ENCODE measurements around the gene AGTPBP1. TPM values are rescaled to one million over a fixed set of nuclear protein-coding genes. Genes with fewer than 3 reads are reported as not detected.

The AGTPBP1 gene
- total RNA-seq, 4 donors from 2014 or later: 12.9 to 36.6 (median 29.1) TPM

GRCh38 chr9:85685081-85685480 lies 56.7 kb downstream of the AGTPBP1 start:
- H3K27ac ChIP-seq: no peak overlapping the region
- no peaks in the 10 kb centered on the region for H3K9me3 ChIP-seq
- no peak for TF ChIP-seq CTCF (IDR thresholded peaks at IDR 0.05)
- no peak for TF ChIP-seq POLR2A (IDR thresholded peaks at IDR 0.05)
- no peaks in the 10 kb centered on the region for H3K36me3 ChIP-seq
- H3K4me1 ChIP-seq: no peaks in the 10 kb centered on the region
- H3K4me3 ChIP-seq: no peak overlapping the region
- H3K27me3 ChIP-seq: no peaks in the 10 kb centered on the region
- DNase-seq: no peak
- intact Hi-C loops (cut with DNase I; ENCODE audit: low total_unique reads): no loop called here

GRCh38 chr9:85676790-85677189 lies 65.0 kb downstream of the AGTPBP1 start:
- Histone ChIP-seq H3K4me3 (no peak overlapping the region), H3K36me3 (no peaks in the 10 kb centered on the region), H3K9me3 (no peaks in the 10 kb centered on the region), H3K27me3 (no peaks in the 10 kb centered on the region), H3K4me1 (no peaks in the 10 kb centered on the region), H3K27ac (no peak overlapping the region)
- TF ChIP-seq POLR2A (IDR thresholded peaks at IDR 0.05): no peak
- no peak for TF ChIP-seq CTCF (IDR thresholded peaks at IDR 0.05)
- intact Hi-C loops (cut with DNase I; ENCODE audit: low total_unique reads): no loop called here
- no peak for DNase-seq

- no peaks in the 10 kb centered on the region for H3K36me3 ChIP-seq
- H3K27ac ChIP-seq: no peak overlapping the region
- H3K4me1 ChIP-seq: no peaks in the 10 kb centered on the region
- no peak overlapping the region for H3K4me3 ChIP-seq
- H3K9me3 ChIP-seq: no peaks in the 10 kb centered on the region
- intact Hi-C loops (cut with DNase I; ENCODE audit: low total_unique reads): no loop called here
- TF ChIP-seq CTCF (IDR thresholded peaks at IDR 0.05): no peak
- no peak for TF ChIP-seq POLR2A (IDR thresholded peaks at IDR 0.05)
- DNase-seq: no peak
- H3K27me3 ChIP-seq: no peaks in the 10 kb centered on the region
These were observed 74.4 kb downstream of the AGTPBP1 start for GRCh38 chr9:85667374-85667773.

- Histone ChIP-seq H3K4me3 (no peak overlapping the region), H3K36me3 (no peaks in the 10 kb centered on the region), H3K27me3 (no peaks in the 10 kb centered on the region), H3K4me1 (no peaks in the 10 kb centered on the region), H3K27ac (no peak overlapping the region), H3K9me3 (no peaks in the 10 kb centered on the region)
- intact Hi-C loops (cut with DNase I; ENCODE audit: low total_unique reads): no loop called here
- DNase-seq: no peak
- TF ChIP-seq CTCF (IDR thresholded peaks at IDR 0.05) (no peak), POLR2A (IDR thresholded peaks at IDR 0.05) (no peak)
These were observed 75.7 kb downstream of the AGTPBP1 start for GRCh38 chr9:85666086-85666485.

- no peak for DNase-seq
These were observed 79.2 kb downstream of the AGTPBP1 start for GRCh38 chr9:85662573-85662972.

More at GRCh38 chr9:85662573-85662972, 79.2 kb downstream of the AGTPBP1 start:
- H3K4me1 ChIP-seq: no peaks in the 10 kb centered on the region
- intact Hi-C loops (cut with DNase I; ENCODE audit: low total_unique reads): no loop called here
- no peaks in the 10 kb centered on the region for H3K9me3 ChIP-seq
- H3K36me3 ChIP-seq: no peaks in the 10 kb centered on the region
- no peak overlapping the region for H3K4me3 ChIP-seq
- no peak for TF ChIP-seq CTCF (IDR thresholded peaks at IDR 0.05)
- no peak for TF ChIP-seq POLR2A (IDR thresholded peaks at IDR 0.05)
- no peak overlapping the region for H3K27ac ChIP-seq
- H3K27me3 ChIP-seq: no peaks in the 10 kb centered on the region
